ENCODE results near the gene DUOX1.
"Not testable (repeated sequence)": the region's sequence is repeated elsewhere in the genome, so short reads cannot be mapped to it uniquely, and the experiment has no call there.

DUOX1 gene

GRCh38 chr15:45129651-45130129 lies at the start of gene DUOX1, which contains the start of gene DUOXA1:
Gene DUOX1 (plus strand): TSS chr15:45129994. CDS start chr15:45131967, 1,973 bp downstream.
Gene DUOXA1 (minus strand): TSS chr15:45129879. CDS start chr15:45123014, 6,865 bp downstream.
- Histone ChIP-seq H3K27ac (no peak within 1 kb of the TSS), H3K4me3 (peak within 1 kb of the TSS; percentile 63)
- no peak for DNase-seq (ENCODE audit: low spot score)
- TF ChIP-seq CTCF (IDR thresholded peaks at IDR 0.05), result no peak

- not testable (repeated sequence) for DNase-seq (ENCODE audit: low spot score); H3K4me3 ChIP-seq; H3K27ac ChIP-seq
Measured at GRCh38 chr15:45080593-45080992, 49.2 kb upstream of the DUOX1 start.

GRCh38 chr15:45082412-45082811 lies 47.4 kb upstream of the DUOX1 start:
- not testable (repeated sequence) for H3K27ac ChIP-seq; H3K4me3 ChIP-seq; DNase-seq (ENCODE audit: low spot score)

GRCh38 chr15:45083223-45083622 lies 46.6 kb upstream of the DUOX1 start:
- no peak for TF ChIP-seq CTCF (IDR thresholded peaks at IDR 0.05)
- H3K4me3 ChIP-seq, result no peak overlapping the region
- no peak for DNase-seq (ENCODE audit: low spot score)
- H3K27ac ChIP-seq, result no peak overlapping the region

GRCh38 chr15:45084163-45084562 lies 45.6 kb upstream of the DUOX1 start:
- H3K4me3 ChIP-seq, result no peak overlapping the region
- no peak for TF ChIP-seq CTCF (IDR thresholded peaks at IDR 0.05)
- no peak for DNase-seq (ENCODE audit: low spot score)
- no peak overlapping the region for H3K27ac ChIP-seq

GRCh38 chr15:45087513-45087912 lies 42.3 kb upstream of the DUOX1 start:
- no peak for DNase-seq (ENCODE audit: low spot score)
- Histone ChIP-seq H3K27ac (no peak overlapping the region), H3K4me3 (no peak overlapping the region)
- no peak for TF ChIP-seq CTCF (IDR thresholded peaks at IDR 0.05)

- Histone ChIP-seq H3K4me3 (no peak overlapping the region), H3K27ac (no peak overlapping the region)
- TF ChIP-seq CTCF (IDR thresholded peaks at IDR 0.05), result no peak
- DNase-seq (ENCODE audit: low spot score), result no peak
Measured at GRCh38 chr15:45088801-45089711, 40.7 kb upstream of the DUOX1 start.

All from coronary artery (tissue), 2 donors.